HL-60 (cell line): ENCODE measurements around the gene DAAM1.

Experiments used
- GABPA ChIP-seq: IDR thresholded peaks from 2 replicates; pipeline ENCODE4 v1.6.1; 2012; ENCODE audit warnings: low read depth
- POLR2AphosphoS5 ChIP-seq: IDR thresholded peaks from 2 replicates; pipeline ENCODE4 v1.6.1; 2012; ENCODE audit warnings: low read depth
- SPI1 ChIP-seq: IDR thresholded peaks from 2 replicates; pipeline ENCODE4 v1.6.1; 2012; ENCODE audit warnings: low read depth, mild to moderate bottlenecking, borderline replicate concordance
- TF ChIP-seq, protein P1 (sequence below): IDR thresholded peaks from 2 replicates; pipeline ENCODE4 v1.6.1; 2012; ENCODE audit warnings: low read depth; ENCODE audit not compliant: insufficient replicate concordance
- TF ChIP-seq, protein P2 (sequence below): IDR thresholded peaks from one replicate; pipeline ENCODE4 v1.5.1; 2011; ENCODE audit warnings: low read length, control low read depth, inconsistent platforms; ENCODE audit not compliant: insufficient read depth

DNA sequence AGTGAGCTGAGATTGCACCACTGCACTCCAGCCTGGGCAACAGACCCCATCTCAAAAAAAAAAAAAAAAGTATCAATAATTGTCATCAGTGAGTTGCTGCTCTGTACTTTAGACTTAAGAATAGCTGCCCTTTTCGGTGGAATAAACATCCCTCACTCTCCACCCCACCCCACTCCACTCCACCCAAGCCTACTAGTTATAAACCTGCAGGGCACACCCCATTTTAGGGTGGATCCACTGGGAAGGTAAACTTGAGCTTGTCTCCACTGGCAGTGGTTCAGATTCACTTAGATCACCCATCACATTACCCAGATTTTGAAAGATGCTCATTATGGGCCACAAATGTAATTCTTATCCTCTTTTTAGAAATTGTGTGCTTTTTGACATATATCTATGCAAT is 170.3 kb downstream of the DAAM1 start:
- TF ChIP-seq, protein P1, sequence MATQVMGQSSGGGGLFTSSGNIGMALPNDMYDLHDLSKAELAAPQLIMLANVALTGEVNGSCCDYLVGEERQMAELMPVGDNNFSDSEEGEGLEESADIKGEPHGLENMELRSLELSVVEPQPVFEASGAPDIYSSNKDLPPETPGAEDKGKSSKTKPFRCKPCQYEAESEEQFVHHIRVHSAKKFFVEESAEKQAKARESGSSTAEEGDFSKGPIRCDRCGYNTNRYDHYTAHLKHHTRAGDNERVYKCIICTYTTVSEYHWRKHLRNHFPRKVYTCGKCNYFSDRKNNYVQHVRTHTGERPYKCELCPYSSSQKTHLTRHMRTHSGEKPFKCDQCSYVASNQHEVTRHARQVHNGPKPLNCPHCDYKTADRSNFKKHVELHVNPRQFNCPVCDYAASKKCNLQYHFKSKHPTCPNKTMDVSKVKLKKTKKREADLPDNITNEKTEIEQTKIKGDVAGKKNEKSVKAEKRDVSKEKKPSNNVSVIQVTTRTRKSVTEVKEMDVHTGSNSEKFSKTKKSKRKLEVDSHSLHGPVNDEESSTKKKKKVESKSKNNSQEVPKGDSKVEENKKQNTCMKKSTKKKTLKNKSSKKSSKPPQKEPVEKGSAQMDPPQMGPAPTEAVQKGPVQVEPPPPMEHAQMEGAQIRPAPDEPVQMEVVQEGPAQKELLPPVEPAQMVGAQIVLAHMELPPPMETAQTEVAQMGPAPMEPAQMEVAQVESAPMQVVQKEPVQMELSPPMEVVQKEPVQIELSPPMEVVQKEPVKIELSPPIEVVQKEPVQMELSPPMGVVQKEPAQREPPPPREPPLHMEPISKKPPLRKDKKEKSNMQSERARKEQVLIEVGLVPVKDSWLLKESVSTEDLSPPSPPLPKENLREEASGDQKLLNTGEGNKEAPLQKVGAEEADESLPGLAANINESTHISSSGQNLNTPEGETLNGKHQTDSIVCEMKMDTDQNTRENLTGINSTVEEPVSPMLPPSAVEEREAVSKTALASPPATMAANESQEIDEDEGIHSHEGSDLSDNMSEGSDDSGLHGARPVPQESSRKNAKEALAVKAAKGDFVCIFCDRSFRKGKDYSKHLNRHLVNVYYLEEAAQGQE = no peak
- TF ChIP-seq, protein P2, sequence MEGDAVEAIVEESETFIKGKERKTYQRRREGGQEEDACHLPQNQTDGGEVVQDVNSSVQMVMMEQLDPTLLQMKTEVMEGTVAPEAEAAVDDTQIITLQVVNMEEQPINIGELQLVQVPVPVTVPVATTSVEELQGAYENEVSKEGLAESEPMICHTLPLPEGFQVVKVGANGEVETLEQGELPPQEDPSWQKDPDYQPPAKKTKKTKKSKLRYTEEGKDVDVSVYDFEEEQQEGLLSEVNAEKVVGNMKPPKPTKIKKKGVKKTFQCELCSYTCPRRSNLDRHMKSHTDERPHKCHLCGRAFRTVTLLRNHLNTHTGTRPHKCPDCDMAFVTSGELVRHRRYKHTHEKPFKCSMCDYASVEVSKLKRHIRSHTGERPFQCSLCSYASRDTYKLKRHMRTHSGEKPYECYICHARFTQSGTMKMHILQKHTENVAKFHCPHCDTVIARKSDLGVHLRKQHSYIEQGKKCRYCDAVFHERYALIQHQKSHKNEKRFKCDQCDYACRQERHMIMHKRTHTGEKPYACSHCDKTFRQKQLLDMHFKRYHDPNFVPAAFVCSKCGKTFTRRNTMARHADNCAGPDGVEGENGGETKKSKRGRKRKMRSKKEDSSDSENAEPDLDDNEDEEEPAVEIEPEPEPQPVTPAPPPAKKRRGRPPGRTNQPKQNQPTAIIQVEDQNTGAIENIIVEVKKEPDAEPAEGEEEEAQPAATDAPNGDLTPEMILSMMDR = no peak
- TF ChIP-seq POLR2AphosphoS5 (no peak), SPI1 (no peak), GABPA (no peak)
